A204.1 (cell line): Measurements from ENCODE around the gene SYNE3.

Source experiments
- FAIRE-seq: peaks from 2 replicates; lab custom pipeline; 2012; peaks lifted over from hg19 to GRCh38; lab: Jason Lieb, UNC

Gene SYNE3

GRCh38 chr14:95540236-95540855 is 23.9 kb upstream of the SYNE3 start:
- no peak for FAIRE-seq

GRCh38 chr14:95538801-95539509 is 22.5 kb upstream of the SYNE3 start:
- no peak for FAIRE-seq

- FAIRE-seq, result no peak
Observed at GRCh38 chr14:95537298-95538089, 21.0 kb upstream of the SYNE3 start.

- no peak for FAIRE-seq
Observed at GRCh38 chr14:95536671-95537070, 20.2 kb upstream of the SYNE3 start.

GRCh38 chr14:95536036-95536593 is 19.7 kb upstream of the SYNE3 start:
- FAIRE-seq, result no peak

- no peak for FAIRE-seq
Observed at GRCh38 chr14:95535226-95536021, 19.0 kb upstream of the SYNE3 start.

GRCh38 chr14:95534299-95535225 is 18.1 kb upstream of the SYNE3 start, which contains the start of gene GLRX5:
Gene GLRX5, plus strand, starts transcription at chr14:95535050. Its CDS starts 40 bp downstream, at chr14:95535090.
- FAIRE-seq, result peak; percentile 99

GRCh38 chr14:95533822-95534221 is 17.4 kb upstream of the SYNE3 start:
- no peak for FAIRE-seq

GRCh38 chr14:95533391-95533821 is 17.0 kb upstream of the SYNE3 start:
- FAIRE-seq, result no peak

- no peak for FAIRE-seq
Observed at GRCh38 chr14:95531969-95532368, 15.5 kb upstream of the SYNE3 start.

GRCh38 chr14:95531473-95531872 is 15.0 kb upstream of the SYNE3 start:
- no peak for FAIRE-seq

- FAIRE-seq, result no peak
Observed at GRCh38 chr14:95530473-95531276, 14.2 kb upstream of the SYNE3 start.

GRCh38 chr14:95529216-95529615 is 12.8 kb upstream of the SYNE3 start:
- no peak for FAIRE-seq

GRCh38 chr14:95527387-95528002 is 11.0 kb upstream of the SYNE3 start:
- FAIRE-seq, result peak; percentile 32

- FAIRE-seq, result no peak
Observed at GRCh38 chr14:95526483-95527386, 10.3 kb upstream of the SYNE3 start.

GRCh38 chr14:95525999-95526398 is 9.5 kb upstream of the SYNE3 start:
- no peak for FAIRE-seq

- FAIRE-seq, result no peak
Observed at GRCh38 chr14:95524706-95525512, 8.5 kb upstream of the SYNE3 start.
